NCI-H69 (cell line): ENCODE measurements around the gene SDC1.
"Not testable (repeated sequence)": the region's sequence is repeated elsewhere in the genome, so short reads cannot be mapped to it uniquely, and the experiment has no call there.

Experiments
- DNase-seq: peaks from one replicate; lab custom pipeline; 2025; lab: John Stamatoyannopoulos, UW

The SDC1 gene, protein sequence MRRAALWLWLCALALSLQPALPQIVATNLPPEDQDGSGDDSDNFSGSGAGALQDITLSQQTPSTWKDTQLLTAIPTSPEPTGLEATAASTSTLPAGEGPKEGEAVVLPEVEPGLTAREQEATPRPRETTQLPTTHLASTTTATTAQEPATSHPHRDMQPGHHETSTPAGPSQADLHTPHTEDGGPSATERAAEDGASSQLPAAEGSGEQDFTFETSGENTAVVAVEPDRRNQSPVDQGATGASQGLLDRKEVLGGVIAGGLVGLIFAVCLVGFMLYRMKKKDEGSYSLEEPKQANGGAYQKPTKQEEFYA

DNA sequence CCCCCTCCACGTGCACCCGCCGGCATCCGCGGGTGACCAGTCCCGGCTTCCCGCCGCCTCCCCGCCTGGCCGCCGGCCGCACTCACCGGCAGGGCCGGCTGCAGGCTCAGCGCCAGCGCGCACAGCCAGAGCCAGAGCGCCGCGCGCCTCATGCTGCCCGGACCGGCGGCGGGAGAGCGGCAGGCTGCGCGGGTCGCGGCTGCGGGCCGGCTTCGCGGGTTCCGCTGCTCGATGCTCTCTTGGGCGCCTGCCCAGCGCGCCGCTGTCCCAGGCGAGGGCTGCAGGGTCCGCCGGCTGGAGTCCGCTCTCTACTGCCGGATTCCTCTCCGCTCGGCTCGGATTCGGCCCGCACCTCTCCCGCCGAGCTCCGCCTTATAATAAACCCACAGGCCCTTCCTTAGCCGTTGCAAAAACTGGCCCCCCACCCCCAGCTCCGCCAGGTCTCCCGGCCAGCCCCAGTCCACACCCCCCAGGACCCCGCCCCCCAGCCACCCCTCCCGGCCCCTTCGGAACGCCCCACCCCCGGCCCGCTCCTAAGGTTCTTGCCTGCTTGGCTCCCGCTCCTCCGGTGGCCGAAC is at the start of gene SDC1:
TSS of gene SDC1 (minus strand) at position 415 of the 578 bp plus-strand sequence. CDS start at position 152, 263 bp downstream.
- DNase-seq: peak; percentile 66

DNA sequence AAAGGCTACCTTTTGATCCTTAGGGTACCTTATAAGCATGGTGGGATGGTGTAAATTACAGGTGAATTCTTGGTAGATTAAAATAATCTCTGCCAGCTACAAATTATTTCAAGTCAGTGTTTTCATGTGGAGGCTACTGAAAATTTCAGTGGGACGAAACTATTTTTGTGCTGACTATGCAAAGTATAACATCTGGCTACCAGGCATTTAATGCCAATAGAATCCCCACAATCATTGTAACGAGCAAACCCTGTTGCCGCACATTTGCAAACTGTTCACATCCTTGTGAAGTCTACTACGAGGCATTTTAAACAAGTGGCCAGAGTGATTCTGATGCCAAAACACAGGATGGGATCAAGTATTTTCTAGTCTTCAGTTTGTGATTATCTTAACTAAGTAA is 48.1 kb upstream of the SDC1 start:
- no peak for DNase-seq

DNA sequence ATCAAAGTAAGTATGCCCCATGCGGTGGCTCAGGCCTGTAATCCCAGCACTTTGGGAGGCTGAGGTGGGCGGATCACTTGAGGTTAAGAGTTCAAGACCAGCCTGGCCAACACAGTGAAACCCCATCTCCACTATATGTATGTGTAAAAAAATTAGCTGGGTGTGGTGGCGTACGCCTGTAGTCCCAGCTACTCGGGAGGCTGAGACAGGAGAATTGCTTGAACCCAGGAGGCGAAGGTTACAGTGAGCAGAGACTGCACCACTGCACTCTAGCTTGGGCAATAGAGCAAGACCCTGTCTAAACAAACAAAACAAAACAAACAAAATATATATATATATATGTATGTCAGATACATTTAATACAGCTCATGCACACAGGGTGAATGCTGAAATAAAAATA is 43.4 kb upstream of the SDC1 start:
- DNase-seq: not testable (repeated sequence)

DNA sequence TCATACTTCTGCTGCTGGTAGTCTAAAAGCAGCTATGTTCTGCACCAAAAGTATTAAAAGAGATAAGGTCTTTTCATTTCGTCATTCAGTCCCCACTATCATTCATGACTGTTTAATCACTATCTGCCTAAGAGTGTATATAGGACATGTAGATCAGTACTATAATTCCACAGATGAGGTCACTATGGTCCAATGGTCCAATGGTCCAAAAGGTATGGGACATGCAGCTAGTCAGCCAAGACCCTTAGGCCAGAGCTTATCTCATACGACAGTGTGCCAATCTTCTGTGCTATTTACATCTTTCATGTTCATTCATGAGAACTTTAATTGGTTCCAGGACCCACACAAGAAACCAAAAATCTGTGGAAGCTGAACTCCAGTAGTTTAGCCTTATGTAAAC is 42.6 kb upstream of the SDC1 start:
- no peak for DNase-seq

DNA sequence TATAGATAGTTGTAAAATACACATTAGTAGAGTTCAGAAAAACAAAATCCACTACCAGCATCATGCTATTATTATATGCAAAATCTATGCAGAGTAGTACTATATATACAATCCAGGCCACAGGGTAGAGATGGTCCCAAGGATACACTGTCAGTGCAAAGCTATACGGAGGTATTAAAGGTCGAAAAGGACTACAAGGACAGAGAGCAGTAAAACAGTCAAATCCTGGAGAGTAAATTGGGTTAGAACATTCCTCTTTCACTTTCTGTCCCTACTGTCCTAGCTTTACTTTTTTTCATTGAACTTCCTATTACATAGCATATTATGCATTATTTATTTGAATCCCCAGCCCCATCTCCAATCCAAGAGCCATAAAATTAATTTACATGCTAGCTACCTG is 39.7 kb upstream of the SDC1 start:
- DNase-seq: no peak

DNA sequence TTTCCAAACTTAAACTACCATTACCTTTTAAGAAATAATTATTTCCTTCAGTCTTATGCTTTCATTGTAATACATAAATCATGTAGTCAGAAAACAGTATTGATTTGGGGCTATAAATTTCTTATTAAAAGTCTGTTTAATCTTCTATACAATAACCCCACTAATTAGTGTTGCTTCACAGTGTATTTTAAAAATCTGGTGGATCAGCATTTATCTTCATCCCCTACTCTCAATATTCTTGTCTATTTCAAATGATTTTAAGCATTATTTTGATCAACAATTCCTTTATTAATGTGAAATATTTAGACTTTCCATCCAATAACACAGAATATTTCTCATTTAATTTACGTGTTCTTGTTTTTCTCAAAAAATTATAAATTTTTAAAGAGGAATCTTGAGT is 32.5 kb upstream of the SDC1 start:
- DNase-seq: no peak

DNA sequence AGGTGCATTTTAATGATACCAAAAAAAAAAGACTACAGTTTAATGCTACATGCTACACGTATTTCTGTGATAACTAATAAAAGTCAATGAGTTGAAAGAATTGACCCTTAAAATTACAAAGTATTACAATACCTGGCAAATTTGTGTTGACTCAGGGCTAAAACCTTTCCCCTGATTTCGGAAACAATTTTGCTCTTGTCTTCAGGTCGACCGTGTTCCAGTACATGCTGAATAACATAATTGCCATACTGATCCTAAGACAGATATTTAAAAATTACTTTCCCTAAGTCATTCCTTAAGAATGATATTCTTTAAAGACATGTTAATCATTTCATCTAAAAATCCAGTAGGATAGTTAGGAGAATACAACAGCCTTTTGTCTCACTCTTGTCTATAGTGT is 29.8 kb upstream of the SDC1 start:
- no peak for DNase-seq

DNA sequence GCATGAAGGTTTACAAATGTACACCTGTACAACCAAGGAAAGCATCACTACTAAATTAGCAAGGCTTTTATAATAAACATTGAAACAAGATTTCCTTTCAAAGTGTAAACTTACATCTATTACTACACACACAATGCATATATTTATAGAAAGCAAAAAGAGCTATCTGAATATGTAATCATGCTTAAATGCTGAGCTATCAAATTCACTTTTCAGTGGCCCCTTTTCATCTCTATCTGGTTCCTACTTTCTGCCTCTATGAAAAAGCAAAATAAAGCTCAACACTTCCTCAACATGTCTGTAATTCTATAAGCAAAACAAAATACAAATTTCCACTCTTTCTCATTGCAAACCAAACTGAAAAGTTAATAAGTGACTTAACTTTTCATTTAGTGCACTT is 25.5 kb upstream of the SDC1 start:
- DNase-seq: no peak

DNA sequence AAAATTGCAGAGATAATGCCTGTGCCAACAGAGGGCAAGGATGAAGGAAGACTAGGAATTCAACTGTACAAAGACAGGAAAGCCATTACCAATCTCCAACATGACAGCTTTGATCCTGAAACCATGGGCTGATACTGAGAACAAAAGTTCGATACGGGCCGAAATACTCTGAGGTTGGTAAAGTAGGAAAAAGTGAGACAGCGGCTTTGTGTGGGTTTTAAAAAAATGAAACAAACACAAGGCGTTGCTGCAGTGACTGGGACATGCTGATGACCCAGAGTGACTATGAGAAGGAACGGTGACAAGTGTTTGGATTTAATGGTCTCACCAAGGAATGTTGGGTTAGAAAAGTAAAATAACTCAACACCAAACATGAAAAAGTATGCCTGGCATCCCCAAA is 24.2 kb upstream of the SDC1 start:
- no peak for DNase-seq

DNA sequence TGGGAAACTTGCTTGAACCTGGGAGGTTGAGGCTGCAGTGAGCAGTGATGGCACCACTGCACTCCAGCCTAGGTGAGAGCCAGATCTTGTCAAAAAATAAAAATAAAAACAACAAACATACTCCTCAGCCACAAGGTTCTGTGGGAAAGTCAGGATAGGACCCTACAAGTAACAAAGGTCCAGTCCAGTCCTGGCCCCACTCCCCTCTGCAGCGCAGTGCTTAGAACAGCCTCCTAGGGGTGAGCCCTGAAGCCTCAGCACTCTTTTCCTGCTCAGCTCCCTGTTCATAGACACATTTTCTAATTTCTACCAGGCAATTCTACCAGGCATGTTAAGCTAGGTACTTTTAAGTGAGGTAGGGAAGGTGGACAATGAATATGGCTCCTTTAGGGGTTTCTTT is 22.2 kb upstream of the SDC1 start:
- no peak for DNase-seq

DNA sequence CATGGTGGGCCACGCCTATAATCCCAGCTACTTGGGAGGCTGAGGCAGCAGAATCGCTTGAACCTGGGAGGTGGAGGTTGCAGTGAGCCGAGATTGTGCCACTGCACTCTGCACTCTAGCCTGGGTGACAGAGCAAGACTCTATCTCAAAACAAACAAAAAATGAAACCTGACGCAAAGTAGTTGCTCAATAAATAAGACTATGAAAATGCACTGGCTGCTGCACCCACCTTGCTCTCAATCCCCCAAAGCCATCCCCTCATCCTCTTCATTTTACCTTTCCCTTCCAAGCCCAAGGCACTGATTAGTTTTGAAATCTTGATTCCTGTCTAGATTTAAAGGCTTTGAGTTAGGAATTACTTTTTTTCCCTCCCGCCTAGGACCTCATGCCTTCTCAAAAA is 18.7 kb upstream of the SDC1 start:
- DNase-seq: not testable (repeated sequence)

DNA sequence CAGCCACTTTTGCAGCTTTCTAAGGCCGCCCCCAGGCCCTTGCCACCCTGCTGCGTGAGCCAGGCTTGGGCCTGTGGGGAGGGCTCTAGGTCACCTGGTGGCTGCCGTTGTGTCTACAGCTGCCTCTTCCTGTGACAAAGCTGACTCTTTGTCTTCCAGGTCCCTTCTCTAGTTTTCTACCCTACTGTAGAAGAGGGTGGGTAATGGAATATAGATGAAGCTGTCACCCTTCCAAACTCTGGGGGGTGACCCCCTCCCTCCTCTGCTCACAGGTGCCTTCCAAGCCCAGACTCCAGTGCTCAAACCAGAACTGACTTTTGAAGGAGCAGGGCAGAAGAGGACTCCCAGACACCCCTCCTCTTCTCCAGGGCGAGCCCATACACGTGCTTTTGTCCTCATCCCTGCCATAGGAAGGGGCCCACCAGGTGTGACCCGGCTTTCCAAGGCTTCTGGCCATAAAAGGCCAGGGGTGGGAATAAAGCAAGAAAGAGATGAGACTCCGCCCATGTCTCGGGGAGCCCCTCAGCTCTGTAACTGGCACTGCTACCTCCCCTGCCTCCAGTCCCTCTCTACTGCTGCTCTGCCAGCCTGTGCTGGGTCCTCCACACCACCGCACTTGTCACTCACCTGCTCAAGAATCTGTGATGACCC is 17.9 kb upstream of the SDC1 start:
- peak; percentile 61 for DNase-seq

DNA sequence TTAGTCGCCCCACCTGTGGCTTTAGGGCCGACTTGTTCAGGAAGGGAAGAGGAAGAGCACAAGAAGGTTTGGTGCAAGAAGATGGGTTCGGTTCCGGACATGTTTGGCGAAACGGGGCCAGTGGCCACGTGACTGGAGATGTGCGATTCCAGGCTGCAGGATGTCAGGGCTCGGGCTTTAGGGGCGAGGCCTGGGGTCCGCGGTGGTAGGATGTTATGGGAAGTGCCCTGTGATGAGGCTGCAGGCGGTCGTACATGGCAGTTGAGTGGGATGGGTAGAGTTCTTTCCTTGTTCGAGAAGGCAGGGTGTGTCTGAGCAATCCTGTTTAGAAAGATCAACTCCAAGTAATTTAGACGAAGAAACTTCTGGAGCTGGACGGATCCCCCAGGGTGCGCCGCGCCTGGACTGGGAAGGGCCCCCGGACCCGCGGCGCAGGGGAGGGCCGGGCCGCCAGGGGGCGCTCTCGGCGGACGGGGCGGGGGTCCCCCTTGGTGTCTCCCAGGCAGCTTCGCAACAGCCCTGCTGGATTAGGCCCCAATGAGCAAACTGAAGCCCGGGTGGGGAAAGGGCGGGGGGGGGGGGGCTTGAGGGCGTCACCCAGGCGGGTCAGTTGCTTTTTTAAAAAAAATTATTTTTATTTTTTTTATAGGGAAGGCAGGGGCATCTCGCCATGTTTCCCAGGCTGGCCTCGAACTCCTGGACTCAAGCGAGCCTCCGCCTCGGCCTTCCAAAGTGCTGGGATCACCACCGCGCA is 17.2 kb upstream of the SDC1 start:
- DNase-seq: no peak

DNA sequence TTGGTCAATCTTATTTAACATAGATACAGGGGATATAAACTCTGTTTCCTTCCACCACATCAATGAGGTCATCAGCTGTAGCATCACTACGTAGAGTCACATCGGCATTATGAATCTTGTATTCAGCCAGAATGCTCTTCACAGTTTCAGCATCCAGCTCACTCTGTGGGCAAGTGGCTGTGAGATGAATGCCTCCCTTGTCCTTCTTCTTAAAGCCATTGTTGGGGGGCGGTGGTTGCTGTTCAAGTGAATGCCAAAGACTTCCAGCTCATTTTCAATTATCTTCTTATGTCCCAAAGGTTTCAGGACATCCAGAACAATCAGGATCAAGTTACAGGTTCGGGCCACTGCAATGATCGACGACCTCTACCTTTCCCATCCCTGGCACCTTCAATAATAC is 15.4 kb upstream of the SDC1 start:
- DNase-seq: not testable (repeated sequence)

DNA sequence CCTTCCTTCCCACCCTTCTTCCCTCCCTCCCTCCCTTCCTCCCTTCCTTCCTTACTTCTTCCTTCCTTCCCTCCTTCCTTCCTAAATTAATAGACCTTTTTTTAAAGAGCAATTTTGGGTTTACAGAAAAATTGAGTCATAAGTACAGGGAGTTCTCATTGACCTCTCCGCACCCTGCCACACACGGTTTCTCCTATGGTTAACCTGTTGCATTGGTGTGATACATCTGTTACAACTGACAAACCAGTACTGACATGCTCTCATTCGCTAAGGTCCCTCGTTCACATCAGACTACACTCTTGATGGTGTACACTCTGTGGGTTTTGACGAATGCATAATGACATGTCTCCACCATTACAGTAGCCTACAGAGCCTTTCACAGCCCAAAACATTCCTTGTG is 11.6 kb upstream of the SDC1 start:
- DNase-seq: no peak

DNA sequence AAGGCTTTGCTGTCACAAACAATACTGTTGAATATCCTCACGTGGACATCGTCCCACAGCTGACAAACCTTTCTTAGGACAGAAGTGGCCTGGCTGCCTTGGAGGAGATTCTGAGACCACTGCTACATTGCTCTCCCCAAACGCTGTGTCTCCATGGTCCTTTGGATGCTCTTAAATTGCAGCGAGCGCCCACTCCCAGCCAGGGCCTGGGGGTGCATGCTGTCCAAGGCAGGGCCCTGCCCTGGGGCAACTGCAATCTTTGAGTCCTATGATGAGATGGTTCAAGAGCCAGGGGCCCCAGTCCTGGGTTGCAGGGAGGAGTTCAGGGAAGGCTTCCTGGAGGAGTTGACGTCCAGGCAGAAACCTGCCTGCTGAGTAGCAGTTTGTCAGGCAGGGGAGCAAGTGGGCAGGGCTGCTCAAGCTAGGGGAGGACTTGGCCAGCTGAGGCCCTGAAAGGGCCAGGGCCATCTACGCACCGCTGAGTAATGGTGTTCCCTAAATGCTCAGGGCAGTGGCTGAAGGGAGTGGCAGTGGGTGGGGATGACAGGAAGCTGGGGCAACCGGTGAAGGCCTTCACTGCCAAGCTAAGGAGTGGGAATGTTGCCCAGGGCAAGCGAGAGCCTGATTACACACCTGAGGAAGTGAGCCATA is 10.8 kb upstream of the SDC1 start:
- DNase-seq: no peak

DNA sequence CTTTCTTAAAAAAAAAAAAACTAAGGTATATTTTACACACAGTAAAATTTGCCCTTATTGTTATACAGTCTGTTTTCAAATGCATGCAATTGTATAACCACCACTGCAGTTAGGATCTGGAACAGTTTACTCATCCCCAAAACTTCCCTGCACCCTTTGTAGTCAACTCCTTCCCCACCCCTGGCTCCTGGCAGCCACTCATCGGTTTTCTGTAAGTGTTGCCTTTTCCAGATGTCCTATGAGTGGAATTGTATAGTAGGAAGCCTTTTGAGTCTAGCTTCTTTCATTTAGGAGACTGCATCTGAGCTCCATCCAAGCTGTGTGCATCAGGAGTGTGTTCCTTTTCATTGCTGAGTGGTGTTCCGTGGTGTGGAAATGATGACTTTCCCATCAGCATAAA is 9.7 kb upstream of the SDC1 start:
- DNase-seq: not testable (repeated sequence)

DNA sequence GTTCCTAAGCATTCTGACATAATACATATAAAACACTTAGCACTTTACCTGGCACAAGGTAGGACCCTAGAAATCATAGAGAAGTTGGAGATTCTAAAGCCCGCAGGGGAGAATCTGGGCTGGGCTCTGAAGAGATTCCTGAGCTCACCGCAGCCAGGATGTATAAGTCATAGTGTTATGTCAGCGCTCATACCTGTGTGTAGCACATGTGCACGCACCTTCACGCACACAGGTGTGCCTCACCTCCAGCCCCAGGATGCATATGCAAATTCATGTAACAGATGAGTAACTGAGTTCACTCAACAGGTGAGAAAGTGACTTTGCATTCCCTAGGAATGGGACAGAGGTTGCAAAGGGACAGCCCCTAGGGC is 7.9 kb upstream of the SDC1 start:
- DNase-seq: no peak

DNA sequence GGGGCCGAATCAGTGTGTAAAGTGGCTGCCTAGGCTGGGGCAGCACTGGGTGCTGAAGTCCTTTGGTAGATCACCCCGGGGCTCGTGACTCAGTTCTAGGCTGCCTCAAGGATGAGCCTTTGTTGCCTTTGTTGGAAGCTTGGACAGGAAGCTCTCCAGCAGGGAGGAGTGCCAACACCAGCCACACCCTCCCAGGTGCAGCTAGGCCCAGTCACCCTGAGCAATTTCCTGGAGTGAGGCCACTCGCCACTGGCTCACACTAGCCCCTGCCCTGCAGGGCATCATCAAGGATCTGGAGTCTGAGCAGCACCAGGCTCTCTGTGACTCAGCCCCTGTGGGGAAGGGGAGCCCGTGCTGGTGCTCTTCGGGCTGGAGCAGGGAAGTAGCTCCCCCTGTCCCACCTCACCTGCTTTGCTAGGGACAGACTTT is 6.7 kb upstream of the SDC1 start:
- peak; percentile 88 for DNase-seq

DNA sequence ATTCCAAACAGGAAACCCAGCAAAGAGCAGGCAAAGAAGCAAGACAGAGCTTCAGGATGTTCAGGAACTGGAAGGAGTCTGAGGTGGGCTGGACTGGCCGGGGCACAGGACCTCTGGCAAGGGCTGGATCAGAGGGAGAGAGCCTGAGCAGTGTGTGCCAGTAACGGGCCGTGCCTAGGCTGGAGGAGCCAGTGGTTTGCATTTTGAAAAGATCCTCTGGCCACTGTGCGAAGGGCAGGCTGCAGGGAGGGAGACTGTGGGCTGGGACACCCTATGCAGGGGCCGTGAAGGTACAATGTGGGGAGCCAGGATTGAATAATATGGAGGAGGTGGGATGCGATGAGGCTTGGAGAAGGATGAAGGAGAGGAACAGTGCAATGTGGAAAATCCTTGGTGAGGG is 6.2 kb upstream of the SDC1 start:
- no peak for DNase-seq

DNA sequence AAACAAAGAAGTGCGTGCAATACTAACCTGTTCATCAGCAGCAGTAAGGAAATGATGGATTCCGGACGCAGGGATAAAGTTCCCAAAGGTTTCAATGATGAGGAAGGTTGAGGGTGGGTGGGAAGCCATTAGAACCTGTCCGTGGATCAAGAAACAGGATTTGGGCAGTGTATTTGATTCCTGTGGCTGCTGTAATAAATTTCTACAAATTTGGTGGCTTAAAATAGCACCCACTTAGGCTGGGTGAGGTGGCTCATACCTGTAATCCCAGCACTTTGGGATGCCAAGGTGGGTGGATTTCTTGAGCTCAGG is 5.1 kb upstream of the SDC1 start:
- no peak for DNase-seq

DNA sequence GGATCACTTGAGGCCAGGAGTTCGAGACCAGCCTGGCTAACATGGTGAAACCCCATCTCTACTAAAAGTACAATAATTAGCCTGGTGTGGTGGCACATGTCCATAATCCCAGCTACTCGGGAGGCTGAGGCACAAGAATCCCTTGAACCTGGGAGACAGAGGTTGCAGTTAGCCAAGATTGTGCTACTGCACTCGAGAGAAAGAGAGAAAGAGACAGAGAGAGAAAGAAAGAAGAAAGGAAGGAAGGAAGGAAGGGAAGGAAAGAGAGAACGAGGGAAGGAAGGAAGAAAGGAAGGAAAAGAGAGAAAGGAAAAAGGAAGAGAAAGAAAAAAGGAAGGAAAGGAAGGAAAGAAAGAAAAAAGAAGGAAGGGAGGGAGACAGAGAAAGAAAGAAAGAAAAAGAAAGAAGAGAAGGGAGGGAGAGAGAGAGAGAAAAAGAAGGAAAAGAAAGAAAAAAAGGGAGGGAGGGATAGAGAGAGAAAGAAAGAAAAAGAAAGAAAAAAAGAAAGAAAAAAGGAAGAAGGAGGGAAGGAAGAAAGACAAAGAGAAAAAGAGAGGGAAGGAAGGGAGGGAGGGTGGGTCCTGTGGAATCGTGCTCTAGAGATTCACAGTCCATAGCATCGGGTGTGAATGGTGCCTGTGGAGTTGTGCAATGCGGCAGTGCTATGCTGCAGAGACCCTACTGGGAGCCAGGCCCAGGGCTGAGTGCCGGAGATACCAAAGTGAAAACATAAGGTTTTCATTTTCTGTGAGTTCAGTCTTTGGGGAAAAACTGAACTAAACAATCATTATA is 4.6 kb upstream of the SDC1 start:
- DNase-seq: no peak
